GM12801 (cell line): ENCODE data around the gene SLC8A3.

Experiments
- CTCF ChIP-seq: IDR thresholded peaks from one replicate; pipeline ENCODE4 v1.5.1; 2011; ENCODE audit warnings: control low read depth; ENCODE audit not compliant: insufficient read length; ENCODE audit errors: extremely low read depth

The SLC8A3 gene

DNA sequence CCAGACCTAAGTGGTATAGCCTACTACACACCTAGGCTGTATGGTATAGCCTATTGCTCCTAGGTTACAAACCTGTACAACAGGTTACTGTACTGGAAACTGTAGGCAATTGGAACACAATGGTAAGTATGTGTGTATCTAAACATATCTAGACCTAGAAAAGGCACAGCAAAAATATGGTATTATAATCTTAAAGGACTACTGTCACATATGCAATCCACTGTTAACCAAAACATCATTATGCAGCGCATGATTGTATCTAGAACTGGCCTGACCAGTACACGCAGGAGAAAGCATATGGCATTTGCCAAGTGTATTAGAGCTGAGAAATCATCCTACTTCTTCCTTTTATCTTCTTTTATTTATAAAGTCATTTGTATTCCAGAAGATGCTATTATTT lies 75.5 kb downstream of the SLC8A3 start:
- TF ChIP-seq CTCF: no peak

GRCh38 chr14:70108419-70108818 lies 80.3 kb downstream of the SLC8A3 start:
- TF ChIP-seq CTCF: no peak

DNA sequence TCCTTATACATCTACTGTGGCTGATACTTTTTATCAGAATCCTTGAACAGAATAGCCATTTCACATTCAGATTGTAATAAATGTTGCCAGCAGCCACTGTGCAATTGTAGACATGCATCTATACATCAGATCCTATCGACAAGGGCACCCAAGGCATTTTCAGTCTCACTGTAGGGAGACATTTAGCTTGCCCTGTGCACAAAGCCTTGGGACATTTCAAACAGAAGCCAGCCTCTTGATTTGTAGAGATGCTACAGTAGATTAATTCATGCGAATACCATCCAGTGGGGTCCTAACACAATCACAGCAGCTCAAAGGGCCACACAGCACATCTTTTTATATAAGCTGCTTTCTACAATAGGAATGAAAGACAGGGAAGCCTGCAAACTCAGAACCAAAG lies 81.4 kb downstream of the SLC8A3 start:
- no peak for TF ChIP-seq CTCF

GRCh38 chr14:70100071-70100470 lies 88.7 kb downstream of the SLC8A3 start:
- TF ChIP-seq CTCF: no peak

DNA sequence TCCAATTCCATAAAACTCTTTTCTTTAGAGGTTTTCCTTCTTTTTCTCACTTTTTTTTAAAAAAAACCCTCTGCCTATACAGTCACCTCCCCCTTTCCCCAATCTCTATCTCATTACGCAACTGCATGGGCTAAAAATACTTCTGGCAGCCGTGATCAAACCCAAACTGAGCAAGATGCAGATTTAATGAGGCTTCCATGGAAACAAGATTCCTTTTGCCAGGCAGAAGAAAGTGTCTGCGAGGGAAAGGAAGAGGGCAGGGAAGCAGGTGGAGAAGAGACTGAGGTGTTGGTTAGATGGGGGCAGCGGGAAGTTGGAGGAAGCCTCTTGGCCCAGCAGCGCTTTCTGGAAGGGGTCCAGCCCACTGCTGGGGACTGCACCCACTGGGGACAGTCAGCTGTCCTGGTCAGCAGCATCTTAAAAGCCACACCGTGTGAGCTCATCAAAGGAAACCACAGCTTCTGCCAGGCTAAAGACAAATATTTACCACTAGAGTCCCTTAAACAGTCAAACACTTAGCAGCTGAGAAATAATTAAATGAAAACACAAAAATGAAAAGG lies 90.4 kb downstream of the SLC8A3 start:
- no peak for TF ChIP-seq CTCF

GRCh38 chr14:70097576-70098249 lies 91.0 kb downstream of the SLC8A3 start:
- TF ChIP-seq CTCF: no peak

GRCh38 chr14:70096866-70097265 lies 91.9 kb downstream of the SLC8A3 start:
- TF ChIP-seq CTCF: no peak
